Endothelial cell of umbilical vein (primary cell): ENCODE data around the gene MAGIX. TPM values are rescaled to one million over a fixed set of nuclear protein-coding genes. Genes with fewer than 3 reads are reported as not detected.

Source experiments
- BruUV-seq: library from RNA; stranded (reverse); fragments of 400-500 nt; replicated peaks from 2 replicates; lab custom pipeline; 2021; lab: Mats Ljungman, UMichigan
- CTCF ChIA-PET: fragments of 300-600, 350-600 bp; sonication (Branson Sonifier 250); formaldehyde crosslinking; loops from one replicate; lab custom pipeline; 2021; ENCODE audit warnings: antibody characterized with exemption, inconsistent platforms; lab: Charles Lee
- POLR2A ChIA-PET: fragments of 300-600, 350-600 bp; sonication (Branson Sonifier 250); formaldehyde crosslinking; loops from one replicate; lab custom pipeline; 2021; ENCODE audit warnings: antibody characterized with exemption, inconsistent platforms; lab: Charles Lee
- DNase-seq: peaks from one replicate; pipeline ENCODE4 v3.0.0-alpha.2; 2011; ENCODE audit warnings: low read depth, low spot score
- FAIRE-seq: peaks from 2 replicates; lab custom pipeline; 2011; peaks lifted over from hg19 to GRCh38; lab: Jason Lieb, UNC
- H2AFZ ChIP-seq: 2 replicates; pipeline ENCODE4 v1.6.0; 2012; ENCODE audit warnings: low read depth, low read length, control low read depth, inconsistent platforms
- H3K27ac ChIP-seq: 2 replicates; pipeline ENCODE4 v1.5.1; 2011; ENCODE audit warnings: low read depth, mild to moderate bottlenecking, control low read depth, low read length, moderate library complexity; ENCODE audit not compliant: insufficient read depth
- H3K27me3 ChIP-seq, 2 experiments: 2 replicates each; pipeline versions ENCODE4 v1.6.0 to v1.6.1; 2011; ENCODE audit warnings: low read length in 2 of 2, mixed read lengths in 1 of 2; ENCODE audit not compliant: control insufficient read depth in 2 of 2, insufficient read depth in 2 of 2
- H3K36me3 ChIP-seq, 2 experiments: 2 replicates in 1 of 2; 3 replicates in 1 of 2; pipeline ENCODE4 v1.5.1; 2011; ENCODE audit warnings: low read length in 2 of 2, mild to moderate bottlenecking in 1 of 2, moderate library complexity in 1 of 2; ENCODE audit not compliant: control insufficient read depth in 2 of 2, insufficient read depth in 2 of 2; ENCODE audit errors: extremely low read depth in 1 of 2
- H3K4me1 ChIP-seq: 3 replicates; pipeline ENCODE4 v1.5.1; 2011; ENCODE audit warnings: mild to moderate bottlenecking, low read length; ENCODE audit not compliant: control insufficient read depth, insufficient read depth; ENCODE audit errors: extremely low read depth
- H3K4me2 ChIP-seq: 2 replicates; pipeline ENCODE4 v1.6.1; 2011; ENCODE audit warnings: low read length, control low read depth, mixed read lengths; ENCODE audit not compliant: insufficient read depth
- H3K4me3 ChIP-seq, 3 experiments: fragments of 200-600 bp in 1 of 3; sonication (generic), shearing (Covaris generic) in 1 of 3; replicated peaks in 1 of 3; 2 replicates each; pipeline ENCODE4 v1.5.1; 2011 to 2016; ENCODE audit warnings: control low read depth in 3 of 3, low read length in 3 of 3, mild to moderate bottlenecking in 2 of 3, inconsistent platforms in 1 of 3, low read depth in 1 of 3, moderate library complexity in 1 of 3; ENCODE audit not compliant: insufficient read depth in 1 of 3
- H3K79me2 ChIP-seq: 2 replicates; pipeline ENCODE4 v1.6.0; 2012; ENCODE audit warnings: low read length, inconsistent platforms; ENCODE audit not compliant: control insufficient read depth, insufficient read depth
- H3K9ac ChIP-seq: replicated peaks from 2 replicates; pipeline ENCODE3; 2011; ENCODE audit warnings: low read length, control low read depth; ENCODE audit not compliant: insufficient read depth; ENCODE audit errors: extremely low read depth
- H3K9me1 ChIP-seq: replicated peaks from 3 replicates; pipeline ENCODE4 v1.6.0; 2011; ENCODE audit warnings: mild to moderate bottlenecking, low read length; ENCODE audit not compliant: control insufficient read depth, insufficient read depth; ENCODE audit errors: extremely low read depth
- H3K9me3 ChIP-seq: replicated peaks from 2 replicates; pipeline ENCODE4 v1.5.1; 2012; ENCODE audit warnings: low read length, inconsistent platforms; ENCODE audit not compliant: control insufficient read depth, insufficient read depth
- H4K20me1 ChIP-seq: replicated peaks from 2 replicates; pipeline ENCODE3; 2011; ENCODE audit warnings: mild to moderate bottlenecking, low read length; ENCODE audit not compliant: control insufficient read depth, insufficient read depth; ENCODE audit errors: extremely low read depth
- EZH2 ChIP-seq: IDR thresholded peaks from 2 replicates; pipeline ENCODE4 v1.6.1; 2012; ENCODE audit warnings: borderline replicate concordance, low read depth, mild to moderate bottlenecking, moderate library complexity, low read length, inconsistent platforms; ENCODE audit not compliant: severe bottlenecking
- FOS ChIP-seq: IDR thresholded peaks from 2 replicates; pipeline ENCODE4 v1.6.1; 2011; ENCODE audit warnings: mild to moderate bottlenecking, low read length, moderate library complexity, borderline replicate concordance; ENCODE audit not compliant: insufficient read depth
- GATA2 ChIP-seq: IDR thresholded peaks from 2 replicates; pipeline ENCODE4 v1.7.0; 2011; ENCODE audit warnings: low read depth, mild to moderate bottlenecking, moderate library complexity, mixed read lengths, low read length; ENCODE audit not compliant: insufficient read length, insufficient read depth
- JUN ChIP-seq: IDR thresholded peaks from 2 replicates; pipeline ENCODE4 v1.6.1; 2011; ENCODE audit warnings: borderline replicate concordance, low read depth; ENCODE audit not compliant: insufficient read length, insufficient read depth
- MYC ChIP-seq: IDR thresholded peaks from one replicate; pipeline ENCODE4 v1.6.1; 2011; ENCODE audit warnings: mild to moderate bottlenecking, low read depth, low read length
- POLR2A ChIP-seq: IDR thresholded peaks from 2 replicates; pipeline ENCODE4 v1.6.1; 2012; ENCODE audit warnings: low read depth, mild to moderate bottlenecking, control low read depth, low read length
- POLR2AphosphoS5 ChIP-seq: IDR thresholded peaks from 2 replicates; pipeline ENCODE4 v1.6.1; 2012; ENCODE audit warnings: low read depth, mild to moderate bottlenecking, control low read depth, low read length, moderate library complexity; ENCODE audit not compliant: insufficient read depth
- dilution Hi-C: fragments of 300-500 bp; cut with MboI; formaldehyde crosslinking; loops from one replicate; pipeline ENCODE4 v1.15.0; 2019; ENCODE audit warnings: low sequenced_read_pairs; ENCODE audit not compliant: extremely low pct_ligation_motif_present
- intact Hi-C: fragments of 100-400 bp; cut with micrococcal nuclease; formaldehyde crosslinking; loops from one replicate; pipeline ENCODE4 v1.10.0; 2022
- polyA plus RNA-seq, 4 experiments: library from polyadenylated mRNA; depleted of rRNA in 3 of 4; stranded (reverse) in 3 of 4; unstranded in 1 of 4; fragments of >200 nt; gene quantifications; 2 replicates each; pipeline versions ENCODE4 v1.2.1 to v1.2.3, GENCODE V29; 2011 to 2012; ENCODE audit warnings: missing spikeins in 1 of 4
- total RNA-seq: library from RNA; stranded (reverse); gene quantifications from 2 replicates; pipeline ENCODE4 v1.2.3, GENCODE V29; 2021
- TF ChIP-seq, protein P1 (sequence below): IDR thresholded peaks from 2 replicates; pipeline ENCODE4 v1.6.1; 2011; ENCODE audit not compliant: insufficient read depth, insufficient read length

The MAGIX gene
- total and polyA plus RNA-seq, 2 donors (not counting 3 experiments of a cell fraction or from before 2014, with no cell fraction given) = 0.77 to 0.88 TPM

DNA sequence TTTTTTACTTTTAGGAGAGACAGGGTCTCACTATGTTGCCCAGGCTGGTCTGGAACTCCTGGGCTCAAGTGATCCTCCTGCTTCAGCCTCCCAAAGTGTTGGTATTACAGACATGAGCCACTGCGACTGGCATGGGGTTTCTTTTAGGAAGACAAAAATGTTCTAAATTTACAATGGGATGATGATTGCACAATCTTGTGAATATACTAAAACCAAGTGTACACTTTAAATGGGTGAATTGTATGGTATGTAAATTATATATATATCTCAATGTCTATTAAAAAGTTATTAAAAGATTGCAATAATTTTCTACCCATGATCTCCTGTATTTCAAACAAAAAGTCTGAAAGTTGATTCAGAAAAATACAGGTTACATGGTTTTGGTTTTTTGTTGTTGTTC is 9.1 kb upstream of the MAGIX start:
- no peak overlapping the region for H3K27ac ChIP-seq
- intact Hi-C loops = no loop called here
- H3K4me1 ChIP-seq = peaks cover 2% of the 10 kb centered on the region
- no peaks in the 10 kb centered on the region for H3K79me2 ChIP-seq
- CTCF ChIA-PET = interaction anchor here (3.3 kb wide), 1 partner anchor 10 kb away, joined by 31 read pairs; no protein-coding TSS in a partner anchor
- POLR2A ChIA-PET = no interaction called here
- no peaks in the 10 kb centered on the region for H4K20me1 ChIP-seq
- BruUV-seq = no TSS peak
- no peak overlapping the region for H3K4me2 ChIP-seq
- H3K9me1 ChIP-seq = no peaks in the 10 kb centered on the region
- H2AFZ ChIP-seq = no peak overlapping the region
- H3K27me3 ChIP-seq = no peaks in the 10 kb centered on the region
- TF ChIP-seq POLR2AphosphoS5 (no peak), FOS (no peak), EZH2 (no peak), JUN (no peak), POLR2A (no peak), MYC (no peak), GATA2 (no peak)
- TF ChIP-seq, protein P1, sequence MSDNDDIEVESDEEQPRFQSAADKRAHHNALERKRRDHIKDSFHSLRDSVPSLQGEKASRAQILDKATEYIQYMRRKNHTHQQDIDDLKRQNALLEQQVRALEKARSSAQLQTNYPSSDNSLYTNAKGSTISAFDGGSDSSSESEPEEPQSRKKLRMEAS = no peak
- FAIRE-seq (no peak), DNase-seq (no peak)
- H3K9ac ChIP-seq = no peak overlapping the region
- H3K9me3 ChIP-seq = no peaks in the 10 kb centered on the region
- dilution Hi-C loops = no loop called here
- no peak overlapping the region for H3K4me3 ChIP-seq
- H3K36me3 ChIP-seq = no peaks in the 10 kb centered on the region
